PC-3 (cell line): Measurements from ENCODE around the gene ALDOA. TPM values are rescaled to one million over a fixed set of nuclear protein-coding genes. Genes with fewer than 3 reads are reported as not detected.

Experiments
- ATAC-seq: fragments of 200-7000 bp; cut with Tn5 transposase; 2 replicates; pipeline ENCODE4 v1.9.1; 2020; ENCODE audit warnings: mild to moderate bottlenecking, moderate library complexity
- BruUV-seq: library from RNA; stranded (reverse); fragments of 400-500 nt; replicated peaks from 2 replicates; lab custom pipeline; 2021; lab: Mats Ljungman, UMichigan
- CTCF ChIA-PET: fragments of 300-600 bp; sonication (Branson Sonifier 250); formaldehyde crosslinking; loops from one replicate; lab custom pipeline; 2022; ENCODE audit warnings: antibody characterized with exemption; lab: Charles Lee
- POLR2A ChIA-PET: fragments of 300-600 bp; sonication (Branson Sonifier 250); formaldehyde crosslinking; loops from one replicate; lab custom pipeline; 2022; ENCODE audit warnings: antibody characterized with exemption; ENCODE audit not compliant: unreplicated experiment; lab: Charles Lee
- DNase-seq: peaks from one replicate; pipeline ENCODE4 v3.0.0-alpha.2; 2015
- H2AFZ ChIP-seq: fragments of 300-600 bp; sonication (generic); 2 replicates; pipeline ENCODE4 v1.6.0; 2016; ENCODE audit warnings: antibody characterized with exemption, low read length
- H3F3A ChIP-seq: fragments of 300-600 bp; sonication (generic); one replicate; pipeline ENCODE4 v1.6.0; 2017; ENCODE audit warnings: antibody characterized with exemption, low read length, control low read depth, mild to moderate bottlenecking; ENCODE audit not compliant: unreplicated experiment
- H3K27ac ChIP-seq: fragments of 300-600 bp; sonication (generic); 2 replicates; pipeline ENCODE4 v1.5.1; 2016; ENCODE audit warnings: mild to moderate bottlenecking, low read length
- H3K27me3 ChIP-seq: fragments of 300-600 bp; sonication (generic); 2 replicates; pipeline ENCODE4 v1.6.1; 2016; ENCODE audit warnings: low read length, mixed read lengths
- H3K36me3 ChIP-seq: fragments of 300-600 bp; sonication (generic); 2 replicates; pipeline ENCODE4 v1.6.1; 2016; ENCODE audit warnings: low read depth, mixed run types, low read length, mixed read lengths
- H3K4me1 ChIP-seq: fragments of 300-600 bp; sonication (generic); 2 replicates; pipeline ENCODE4 v1.5.1; 2016; ENCODE audit warnings: low read length; ENCODE audit not compliant: insufficient read depth
- H3K4me2 ChIP-seq: fragments of 300-600 bp; sonication (generic); 2 replicates; pipeline ENCODE4 v1.6.0; 2016; ENCODE audit warnings: low read length
- H3K4me3 ChIP-seq: fragments of 300-600 bp; sonication (generic); 2 replicates; pipeline ENCODE4 v1.5.1; 2016; ENCODE audit warnings: mild to moderate bottlenecking, low read length, mixed read lengths
- H3K79me2 ChIP-seq: fragments of 300-600 bp; sonication (generic); 2 replicates; pipeline ENCODE4 v1.6.1; 2017; ENCODE audit warnings: low read length, mixed read lengths
- H3K9ac ChIP-seq: fragments of 300-600 bp; sonication (generic); 2 replicates; pipeline ENCODE4 v1.6.0; 2016; ENCODE audit warnings: mild to moderate bottlenecking, low read length
- H3K9me2 ChIP-seq: fragments of 300-600 bp; sonication (generic); replicated peaks from 2 replicates; pipeline ENCODE4 v1.6.1; 2016; ENCODE audit warnings: mixed run types, low read length, mixed read lengths
- H3K9me3 ChIP-seq: fragments of 300-600 bp; sonication (generic); 2 replicates; pipeline ENCODE4 v1.6.1; 2016; ENCODE audit warnings: low read length, mixed read lengths
- H4K20me1 ChIP-seq: fragments of 300-600 bp; sonication (generic); 2 replicates; pipeline ENCODE4 v1.6.1; 2016; ENCODE audit warnings: low read length, mixed read lengths
- CTCF ChIP-seq: fragments of 300-600 bp; sonication (generic); conservative IDR thresholded peaks from 2 replicates; pipeline ENCODE4 v1.5.1; 2017; ENCODE audit warnings: antibody characterized with exemption, low read depth, mild to moderate bottlenecking, low read length
- EZH2 ChIP-seq: fragments of 300-600 bp; sonication (generic); IDR thresholded peaks from one replicate; pipeline ENCODE4 v1.6.1; 2017; ENCODE audit warnings: antibody characterized with exemption, mild to moderate bottlenecking, low read length; ENCODE audit not compliant: unreplicated experiment
- EZH2phosphoT487 ChIP-seq: fragments of 300-600 bp; sonication (generic); IDR thresholded peaks from 2 replicates; pipeline ENCODE4 v1.6.1; 2018; ENCODE audit warnings: mild to moderate bottlenecking, antibody characterized with exemption, low read length, borderline replicate concordance
- intact Hi-C: fragments of 100-400 bp; cut with micrococcal nuclease; formaldehyde crosslinking; loops from 2 replicates; pipeline ENCODE4 v1.9.0; 2023
- total RNA-seq: library from RNA; depleted of rRNA; stranded (reverse); fragments of >200 nt; gene quantifications from 2 replicates; pipeline ENCODE4 v1.2.3, GENCODE V29; 2014

The ALDOA gene
- total RNA-seq, 1 experiment from 2014 or later, result 2,048 TPM

DNA sequence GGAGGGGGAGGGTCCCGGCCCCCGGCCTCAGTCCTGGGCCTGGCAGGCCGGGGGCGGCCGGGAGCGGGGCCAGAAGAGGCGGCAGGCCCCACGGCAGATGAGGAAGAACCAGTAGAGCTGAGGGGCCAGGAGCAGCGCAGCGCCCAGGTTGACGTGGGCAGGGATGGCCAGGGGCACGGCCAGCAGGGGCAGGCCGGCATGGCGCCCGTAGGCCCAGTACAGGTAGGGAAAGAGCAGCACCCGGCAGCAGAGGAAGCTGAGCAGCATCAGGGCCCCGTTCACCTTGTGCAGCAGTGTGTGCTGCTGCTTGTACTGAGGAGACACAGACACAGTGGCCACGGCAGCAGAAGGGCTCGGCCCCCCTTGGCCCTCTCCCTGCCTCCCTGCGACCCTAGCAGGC, 40.4 kb upstream of the ALDOA start:
- intact Hi-C loops, result no loop called here
- no peaks in the 10 kb centered on the region for H3K4me1 ChIP-seq
- no peaks in the 10 kb centered on the region for H3K79me2 ChIP-seq
- H4K20me1 ChIP-seq, result no peaks in the 10 kb centered on the region
- H3K9me2 ChIP-seq, result no peaks in the 10 kb centered on the region
- no peak overlapping the region for H3K27ac ChIP-seq
- BruUV-seq, result no TSS peak
- no peak for TF ChIP-seq CTCF
- no peak for TF ChIP-seq EZH2phosphoT487
- no peak overlapping the region for H3K4me3 ChIP-seq
- ChIA-PET POLR2A (no interaction called here), CTCF (no interaction called here)
- no peaks in the 10 kb centered on the region for H3K27me3 ChIP-seq
- no peak overlapping the region for H2AFZ ChIP-seq
- H3K9ac ChIP-seq, result no peak overlapping the region
- ATAC-seq (no peak), DNase-seq (no peak)
- H3K36me3 ChIP-seq, result no peaks in the 10 kb centered on the region
- H3K4me2 ChIP-seq, result no peak overlapping the region
- no peaks in the 10 kb centered on the region for H3K9me3 ChIP-seq
- H3F3A ChIP-seq, result no peaks in the 10 kb centered on the region

- Histone ChIP-seq H3K4me2 (no peak overlapping the region), H3K27ac (no peak overlapping the region), H3K9me3 (no peaks in the 10 kb centered on the region), H3K9ac (no peak overlapping the region), H3F3A (no peaks in the 10 kb centered on the region), H4K20me1 (no peaks in the 10 kb centered on the region), H3K4me1 (no peaks in the 10 kb centered on the region), H3K27me3 (no peaks in the 10 kb centered on the region), H3K4me3 (no peak overlapping the region), H3K9me2 (no peaks in the 10 kb centered on the region), H3K36me3 (no peaks in the 10 kb centered on the region), H3K79me2 (no peaks in the 10 kb centered on the region), H2AFZ (no peak overlapping the region)
- no TSS peak for BruUV-seq
- ChIA-PET CTCF (no interaction called here), POLR2A (no interaction called here)
- ATAC-seq, result no peak
- intact Hi-C loops, result no loop called here
- DNase-seq, result no peak
- no peak for TF ChIP-seq CTCF
- TF ChIP-seq EZH2phosphoT487, result no peak
- no peak for TF ChIP-seq EZH2
Observed at GRCh38 chr16:30025574-30025973, 40.0 kb upstream of the ALDOA start.

GRCh38 chr16:30026449-30026848, 39.1 kb upstream of the ALDOA start:
- H3K9me2 ChIP-seq, result no peaks in the 10 kb centered on the region
- no peaks in the 10 kb centered on the region for H3K4me1 ChIP-seq
- no peak for DNase-seq
- H3K9ac ChIP-seq, result no peak overlapping the region
- no peaks in the 10 kb centered on the region for H3K36me3 ChIP-seq
- POLR2A ChIA-PET, result no interaction called here
- no peaks in the 10 kb centered on the region for H3K9me3 ChIP-seq
- H3K27ac ChIP-seq, result no peak overlapping the region
- H3K4me3 ChIP-seq, result no peak overlapping the region
- no peaks in the 10 kb centered on the region for H3F3A ChIP-seq
- H3K4me2 ChIP-seq, result no peak overlapping the region
- no TSS peak for BruUV-seq
- CTCF ChIA-PET, result no interaction called here
- no peak overlapping the region for H2AFZ ChIP-seq
- intact Hi-C loops, result no loop called here
- TF ChIP-seq CTCF (no peak), EZH2phosphoT487 (no peak), EZH2 (no peak)
- no peak for ATAC-seq
- no peaks in the 10 kb centered on the region for H3K79me2 ChIP-seq
- no peaks in the 10 kb centered on the region for H4K20me1 ChIP-seq
- H3K27me3 ChIP-seq, result no peaks in the 10 kb centered on the region
